ENCODE measurements around the gene NRG3.

The NRG3 gene

DNA sequence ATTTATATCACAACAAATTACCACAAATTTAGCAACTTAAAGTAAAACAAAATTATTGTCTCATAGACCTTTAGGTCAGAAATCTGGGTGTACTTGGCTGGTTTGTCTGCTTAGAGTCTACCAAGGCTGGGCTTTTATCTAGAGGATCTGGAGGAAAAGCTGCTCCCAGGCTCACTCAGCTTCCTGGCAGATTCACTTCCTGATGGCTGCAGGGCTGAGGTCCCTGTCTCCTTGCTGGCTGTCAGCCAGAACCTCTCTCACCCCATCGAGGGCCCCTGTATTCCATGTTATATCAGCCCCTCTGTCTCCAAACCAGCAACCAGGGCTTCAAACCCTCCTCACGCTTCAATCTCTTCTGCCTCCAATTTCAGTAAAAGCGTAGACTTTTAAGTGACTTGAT, 734.9 kb downstream of the NRG3 start:
- TF ChIP-seq, protein P1, sequence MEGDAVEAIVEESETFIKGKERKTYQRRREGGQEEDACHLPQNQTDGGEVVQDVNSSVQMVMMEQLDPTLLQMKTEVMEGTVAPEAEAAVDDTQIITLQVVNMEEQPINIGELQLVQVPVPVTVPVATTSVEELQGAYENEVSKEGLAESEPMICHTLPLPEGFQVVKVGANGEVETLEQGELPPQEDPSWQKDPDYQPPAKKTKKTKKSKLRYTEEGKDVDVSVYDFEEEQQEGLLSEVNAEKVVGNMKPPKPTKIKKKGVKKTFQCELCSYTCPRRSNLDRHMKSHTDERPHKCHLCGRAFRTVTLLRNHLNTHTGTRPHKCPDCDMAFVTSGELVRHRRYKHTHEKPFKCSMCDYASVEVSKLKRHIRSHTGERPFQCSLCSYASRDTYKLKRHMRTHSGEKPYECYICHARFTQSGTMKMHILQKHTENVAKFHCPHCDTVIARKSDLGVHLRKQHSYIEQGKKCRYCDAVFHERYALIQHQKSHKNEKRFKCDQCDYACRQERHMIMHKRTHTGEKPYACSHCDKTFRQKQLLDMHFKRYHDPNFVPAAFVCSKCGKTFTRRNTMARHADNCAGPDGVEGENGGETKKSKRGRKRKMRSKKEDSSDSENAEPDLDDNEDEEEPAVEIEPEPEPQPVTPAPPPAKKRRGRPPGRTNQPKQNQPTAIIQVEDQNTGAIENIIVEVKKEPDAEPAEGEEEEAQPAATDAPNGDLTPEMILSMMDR (conservative IDR thresholded peaks at IDR 0.05), result no peak
- no peak overlapping the region for H3K27ac ChIP-seq

DNA sequence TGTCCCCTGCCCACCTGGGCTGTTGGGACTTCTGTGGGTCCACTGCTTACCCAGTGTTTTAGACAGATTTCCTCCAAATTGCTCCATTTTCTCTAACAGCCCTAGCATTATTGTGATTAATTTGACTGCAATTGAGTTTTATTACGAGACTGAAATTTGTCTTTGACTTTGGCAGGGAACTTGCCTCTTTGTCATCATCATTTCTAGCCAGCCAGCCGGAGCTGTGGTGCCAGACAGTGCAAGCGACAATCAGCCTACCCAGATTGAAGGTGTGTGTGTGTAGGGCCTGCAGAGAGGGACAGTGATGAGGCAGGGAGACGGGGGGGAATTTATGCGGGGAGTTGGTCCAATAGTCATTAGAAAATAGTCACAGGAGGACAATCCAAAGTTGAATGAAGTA, 743.0 kb downstream of the NRG3 start:
- TF ChIP-seq, protein P1 (conservative IDR thresholded peaks at IDR 0.05), result no peak
- no peak overlapping the region for H3K27ac ChIP-seq

DNA sequence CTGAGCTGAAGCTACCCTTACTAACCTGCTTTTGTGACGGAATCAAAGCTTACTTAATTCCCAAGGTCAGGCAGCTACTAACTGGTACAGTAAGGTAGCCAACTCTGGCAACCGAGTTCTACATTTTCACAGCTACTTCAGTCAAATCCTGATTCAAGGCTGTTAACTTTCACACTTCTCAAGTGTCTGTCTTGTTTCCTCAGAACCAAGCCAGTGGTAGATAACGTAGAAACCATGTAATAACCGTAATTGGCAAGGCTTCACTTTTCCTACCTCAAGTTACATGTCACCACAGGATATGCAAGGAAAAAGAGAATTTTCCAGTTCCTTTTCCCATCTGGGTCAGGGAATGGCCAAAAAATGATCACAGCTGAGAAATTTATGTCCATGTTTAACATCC, 746.7 kb downstream of the NRG3 start:
- no peak overlapping the region for H3K27ac ChIP-seq
- TF ChIP-seq, protein P1 (conservative IDR thresholded peaks at IDR 0.05), result no peak

DNA sequence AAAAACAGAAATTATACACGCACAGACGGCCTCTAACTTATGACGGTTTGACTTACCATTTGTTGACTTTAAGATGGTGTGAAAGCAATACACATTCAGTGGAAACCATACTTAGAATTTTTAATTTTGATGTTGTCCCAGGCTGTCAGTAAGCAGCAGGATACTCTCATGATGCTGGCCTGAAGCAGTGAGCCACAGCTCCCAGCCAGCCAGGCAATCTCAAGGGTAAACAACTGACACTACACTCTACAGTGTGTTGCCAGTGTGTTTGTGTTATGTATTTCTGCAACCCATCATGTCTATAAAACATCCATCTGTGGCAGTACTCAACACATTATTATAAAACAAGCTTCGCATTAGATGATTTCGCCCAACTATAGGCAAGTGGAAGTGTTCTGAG, 747.5 kb downstream of the NRG3 start:
- TF ChIP-seq, protein P1 (conservative IDR thresholded peaks at IDR 0.05), result no peak
- H3K27ac ChIP-seq, result no peak overlapping the region

DNA sequence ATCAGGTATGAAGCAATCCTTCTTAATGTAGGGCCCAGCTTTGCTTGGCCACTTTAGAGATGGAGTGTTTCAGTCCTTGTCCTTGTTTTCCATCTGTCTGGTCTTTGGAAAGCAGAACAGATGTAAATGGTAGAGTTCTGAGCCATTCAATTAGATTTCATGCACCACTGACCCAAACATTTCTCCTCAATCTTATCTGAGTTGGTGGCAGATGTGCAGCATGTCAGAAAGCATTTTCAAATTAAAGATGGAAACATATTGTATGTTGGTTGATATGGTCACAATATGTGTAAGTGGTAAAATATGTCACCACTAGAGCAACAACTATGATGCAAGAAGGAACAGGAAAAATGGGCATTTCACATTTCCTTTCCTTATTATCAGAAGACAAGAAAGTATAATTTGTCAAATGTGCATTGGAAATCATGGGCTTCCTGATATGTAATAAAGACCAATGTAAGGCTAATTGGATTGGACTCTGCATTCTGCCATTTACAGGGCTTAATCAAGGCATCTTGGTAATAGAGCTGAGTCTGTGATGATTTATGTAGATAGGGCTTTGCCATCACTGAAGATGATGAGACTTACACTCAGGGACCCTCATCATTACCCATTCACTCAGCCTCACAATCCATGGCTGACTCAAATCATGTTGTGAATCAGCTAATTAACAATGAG, 750.7 kb downstream of the NRG3 start:
- H3K27ac ChIP-seq, result no peak overlapping the region
- TF ChIP-seq, protein P1 (conservative IDR thresholded peaks at IDR 0.05), result no peak

DNA sequence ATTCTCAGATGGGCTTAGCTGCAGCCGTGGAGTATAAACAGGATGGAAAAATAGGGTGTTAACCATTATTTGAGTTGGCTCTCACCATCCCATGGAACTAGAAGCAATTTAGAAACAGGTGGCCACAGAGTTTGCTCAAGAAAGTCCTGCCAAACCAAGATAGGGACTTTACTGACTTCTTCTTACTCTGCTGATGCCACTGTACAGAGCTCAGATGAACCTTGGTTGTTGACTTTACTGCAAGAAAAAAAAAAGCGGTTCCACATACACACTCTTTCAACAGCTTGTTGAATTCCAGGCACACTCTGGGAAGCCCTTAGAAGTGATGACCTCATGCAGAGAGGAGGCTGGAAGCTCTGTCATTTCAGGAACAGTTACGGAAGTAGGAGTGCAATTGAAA, 753.4 kb downstream of the NRG3 start:
- TF ChIP-seq, protein P1 (conservative IDR thresholded peaks at IDR 0.05), result no peak

DNA sequence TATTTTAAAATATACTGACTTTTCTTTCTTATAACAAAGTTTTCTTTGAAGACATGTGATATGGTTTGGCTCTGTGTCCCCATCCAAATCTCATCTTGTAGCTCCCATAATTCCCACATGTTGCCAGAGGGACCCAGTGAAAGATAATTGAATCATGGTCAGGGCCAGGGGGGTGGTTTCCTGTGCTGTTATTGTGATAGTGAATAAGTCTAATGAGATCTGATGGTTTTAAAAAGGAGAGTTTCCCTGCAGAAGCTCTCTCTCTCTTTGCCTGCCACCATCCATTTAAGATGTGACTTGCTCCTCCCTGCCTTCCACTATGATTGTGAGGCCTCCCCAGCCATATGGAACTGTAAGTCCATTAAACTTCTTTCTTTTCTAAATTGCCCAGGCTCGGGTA, 768.1 kb downstream of the NRG3 start:
- no peak overlapping the region for H3K27ac ChIP-seq
- TF ChIP-seq, protein P1 (conservative IDR thresholded peaks at IDR 0.05), result no peak

More for the DNA sequence above, 753.4 kb downstream of the NRG3 start:
- H3K27ac ChIP-seq, result no peak overlapping the region

Measured in VCaP (cell line).